GM04504 (cell line): ENCODE data around the gene DRAXIN.

Source experiments
- DNase-seq: peaks from one replicate; pipeline ENCODE4 v3.0.0-alpha.2; 2012; ENCODE audit warnings: low read depth

Gene DRAXIN

DNA sequence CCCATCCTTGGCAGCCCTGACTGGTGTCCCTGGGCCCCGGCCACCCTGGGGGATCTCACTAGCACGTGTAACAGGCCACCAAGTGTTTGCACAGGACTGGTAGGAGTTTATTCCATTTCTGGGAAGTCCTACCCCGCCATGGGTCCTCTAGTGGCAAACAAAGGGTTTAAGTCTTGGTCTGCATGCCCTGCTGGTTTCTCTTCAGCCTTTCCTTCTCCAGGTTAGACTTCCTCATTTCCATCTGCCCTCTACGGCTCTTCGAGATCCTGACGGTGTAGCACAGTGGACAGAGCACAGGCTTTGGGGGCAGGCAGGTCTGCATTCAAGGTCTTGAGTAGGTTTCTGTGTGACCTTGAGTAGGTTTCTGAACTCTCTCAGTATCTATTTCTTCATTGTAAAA lies 47.3 kb downstream of the DRAXIN start:
- DNase-seq: no peak

DNA sequence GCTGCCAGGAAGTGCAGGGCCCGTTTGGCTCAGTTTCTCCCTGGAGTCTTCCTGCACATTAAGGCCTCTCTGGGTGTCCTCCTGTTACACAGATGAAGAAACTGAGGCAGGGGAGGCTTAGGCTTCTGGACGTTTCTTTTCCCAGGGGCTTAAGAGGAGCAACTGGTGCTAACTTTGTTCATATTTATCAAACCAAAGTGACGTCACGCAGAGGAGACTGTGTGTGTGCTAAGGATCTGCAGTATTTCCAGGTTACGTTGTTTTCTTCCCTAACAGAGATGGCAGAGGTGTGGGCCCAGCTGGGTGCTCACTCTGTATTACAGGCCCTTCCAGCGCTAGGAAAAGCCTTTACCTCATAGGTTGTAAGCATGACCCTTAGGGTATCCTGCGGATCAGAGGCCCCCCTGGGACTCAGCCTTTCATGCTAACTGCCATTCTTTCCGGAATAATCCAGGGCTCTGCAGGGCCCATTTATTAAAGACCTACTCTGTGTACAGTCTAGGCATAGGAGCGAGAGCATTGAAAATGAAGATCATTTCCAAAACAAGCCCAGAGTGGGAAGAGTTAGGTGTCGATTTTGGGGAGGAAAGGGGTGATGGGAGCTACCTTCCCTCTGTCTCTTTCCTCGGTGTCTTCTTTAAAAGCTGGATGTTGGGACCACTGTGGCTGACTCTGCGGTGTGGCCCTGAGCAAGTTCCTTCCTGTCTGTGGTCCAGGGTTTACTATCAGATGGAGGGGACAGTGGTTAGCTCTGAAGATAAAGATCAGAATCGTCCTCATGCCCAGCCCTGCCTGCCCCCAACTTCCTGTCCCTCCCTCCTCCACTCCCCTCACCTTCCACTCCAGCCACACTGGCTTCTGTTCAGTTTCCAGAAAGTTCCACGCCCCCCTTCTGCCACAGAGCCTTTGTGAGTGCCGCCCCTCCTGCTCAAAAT lies 49.0 kb downstream of the DRAXIN start:
- no peak for DNase-seq

DNA sequence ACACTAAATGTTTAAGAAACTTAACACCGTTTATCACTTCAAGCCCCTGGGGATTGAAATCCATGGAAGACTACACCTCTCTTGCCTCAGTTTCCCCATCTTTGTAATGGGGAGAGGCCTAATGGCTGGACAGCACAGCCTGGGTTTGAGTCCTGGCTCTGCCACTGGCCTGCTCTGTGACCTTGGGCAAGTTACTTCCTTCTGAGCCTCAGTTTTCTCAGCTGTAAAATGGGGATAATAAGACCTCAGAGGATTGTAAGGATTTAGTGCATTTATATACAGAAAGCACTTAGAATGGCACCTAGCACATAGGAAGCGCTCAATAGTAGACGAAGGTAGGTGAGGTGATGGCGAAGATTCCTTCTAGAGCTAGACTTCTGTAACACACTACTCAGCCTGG lies 50.0 kb downstream of the DRAXIN start:
- DNase-seq: no peak

DNA sequence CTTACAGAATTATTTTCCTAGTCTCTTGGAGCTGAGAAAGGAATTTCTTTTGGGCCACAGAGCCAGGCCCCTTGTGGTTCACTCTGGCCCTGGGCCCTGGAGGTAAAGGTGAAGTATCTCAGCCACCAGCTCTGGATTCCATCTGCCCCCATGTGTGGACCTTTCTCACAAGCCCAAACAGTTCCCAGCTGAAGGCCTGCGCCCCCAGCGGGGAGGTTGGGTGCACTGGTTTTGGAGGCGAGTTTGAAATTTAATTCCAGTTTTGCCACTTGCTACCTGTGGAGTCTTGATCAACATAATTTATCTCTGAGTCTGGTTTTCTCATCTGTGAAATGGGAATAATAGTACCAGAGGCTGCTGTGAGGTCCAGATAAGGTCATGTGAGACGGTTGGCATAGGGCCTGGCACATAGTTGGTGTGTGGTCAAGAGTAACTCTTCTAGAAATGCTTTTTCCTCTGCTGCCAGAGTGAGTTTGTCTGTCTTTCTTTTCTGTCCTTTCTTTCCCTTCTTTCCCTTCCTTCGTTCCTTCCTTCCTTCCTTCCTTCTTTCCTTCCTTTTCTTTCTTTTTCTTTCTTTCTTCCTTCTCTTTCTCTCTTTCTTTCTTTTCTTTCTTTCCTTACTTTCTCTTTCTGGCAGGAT lies 50.5 kb downstream of the DRAXIN start:
- no peak for DNase-seq

DNA sequence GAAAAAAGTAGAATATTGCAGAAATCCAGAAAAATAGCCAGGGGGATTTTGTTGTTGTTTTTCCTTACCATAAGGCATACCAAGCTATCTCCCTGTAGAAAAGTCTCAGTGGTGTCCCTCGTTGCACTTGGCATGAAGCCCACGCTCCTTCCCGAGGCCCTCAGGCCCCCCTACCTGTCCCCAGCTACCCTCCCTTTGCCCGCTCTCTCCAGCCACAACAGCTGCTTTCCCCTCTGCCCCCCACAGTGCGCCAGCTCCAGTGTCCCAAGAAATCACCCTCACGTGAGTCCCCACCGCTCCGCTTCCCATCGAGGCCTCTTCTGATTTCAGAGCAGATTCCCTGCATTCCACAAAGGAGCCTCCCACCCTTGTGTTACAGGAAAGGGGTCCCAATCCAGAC lies 52.8 kb downstream of the DRAXIN start:
- DNase-seq: no peak

DNA sequence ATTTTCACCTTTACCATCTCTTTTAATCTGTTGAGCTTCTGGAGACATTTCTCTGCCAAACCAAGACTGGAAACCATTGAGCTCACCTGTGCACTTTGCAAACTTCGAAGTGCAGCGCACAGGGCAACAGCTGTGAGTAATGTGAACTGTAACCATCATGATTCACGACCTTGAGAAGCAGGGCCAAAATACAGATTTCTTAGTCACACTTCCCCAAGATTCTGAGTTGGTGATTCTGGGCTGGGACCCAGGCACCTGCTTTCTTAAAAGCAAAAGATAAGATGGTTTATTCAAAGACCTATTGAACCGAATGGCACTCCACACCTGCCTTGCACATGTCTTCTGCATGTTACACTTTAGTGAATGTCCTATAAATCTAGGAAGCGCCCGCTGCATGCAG lies 54.6 kb downstream of the DRAXIN start:
- no peak for DNase-seq

DNA sequence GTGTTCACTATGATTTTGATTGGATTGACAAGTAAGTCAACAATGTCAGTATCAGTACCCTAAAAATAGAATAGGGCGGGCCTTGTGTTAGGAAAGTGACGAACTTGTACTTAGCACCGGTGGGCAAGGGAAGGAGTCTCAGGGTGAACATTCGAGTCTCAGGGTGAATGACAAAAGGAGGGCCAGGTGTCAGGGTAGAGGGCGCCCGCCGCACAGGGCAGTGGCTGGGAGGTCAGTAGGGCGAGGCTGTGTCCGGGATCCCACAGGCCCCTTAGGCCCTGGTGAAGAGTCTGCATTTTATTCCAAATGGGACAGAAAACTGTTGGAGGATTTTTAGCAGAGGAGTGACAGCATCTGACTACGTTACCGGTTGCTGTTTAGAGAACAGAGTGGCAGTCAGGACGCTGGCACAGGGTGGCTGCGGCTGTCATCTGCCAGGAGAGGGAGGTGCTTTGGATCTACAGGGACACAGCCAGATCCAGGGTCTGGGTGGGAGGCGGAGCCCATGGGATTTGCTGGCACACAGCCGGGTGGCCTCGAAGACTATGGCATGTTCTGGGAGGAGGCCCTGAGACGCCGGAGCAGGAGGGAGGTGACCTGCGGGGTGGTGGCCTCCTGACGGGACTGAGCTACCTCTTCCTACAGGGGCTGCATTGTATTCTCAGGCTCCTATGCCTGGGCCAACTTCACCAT lies 55.4 kb downstream of the DRAXIN start:
- DNase-seq: no peak

DNA sequence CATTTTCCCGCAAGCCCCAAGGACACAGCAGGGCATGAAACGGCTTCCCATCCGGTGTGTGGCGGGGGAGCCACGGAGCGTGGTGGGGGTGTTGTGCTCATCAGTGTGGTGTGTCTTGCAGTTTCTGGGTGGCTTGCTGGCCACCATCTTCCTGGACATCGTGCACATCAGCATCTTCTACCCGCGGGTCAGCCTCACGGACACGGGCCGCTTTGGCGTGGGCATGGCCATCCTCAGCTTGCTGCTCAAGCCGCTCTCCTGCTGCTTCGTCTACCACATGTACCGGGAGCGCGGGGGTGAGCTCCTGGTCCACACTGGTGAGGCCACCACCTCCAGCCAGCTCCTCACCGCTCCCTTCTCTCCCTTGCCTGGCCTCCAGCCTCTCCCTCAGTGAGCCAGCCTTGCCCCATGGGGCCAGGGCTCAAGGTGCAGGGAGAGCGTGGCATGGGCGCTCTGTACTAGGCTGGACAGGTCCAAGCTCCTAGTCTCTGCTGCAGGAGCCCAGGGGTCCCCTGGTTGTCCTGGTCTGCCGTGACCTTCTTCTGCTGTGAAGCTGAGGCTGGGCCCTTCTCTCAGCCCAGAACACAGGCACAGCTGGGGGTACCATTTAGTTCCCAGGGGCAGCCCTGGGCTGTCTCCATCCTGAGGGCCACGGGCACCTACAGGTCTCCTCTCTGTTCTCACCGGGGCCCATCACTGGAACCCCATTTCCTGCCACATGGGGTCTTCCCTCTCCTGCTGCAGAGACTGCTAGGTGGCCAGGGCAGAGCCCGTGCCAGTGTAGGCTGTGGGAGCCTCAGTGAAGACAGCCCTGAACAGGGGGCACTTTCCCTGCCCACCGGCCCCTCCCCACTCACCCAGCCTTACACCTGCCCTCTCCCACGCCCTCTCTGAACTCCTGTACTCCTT lies 57.0 kb downstream of the DRAXIN start:
- no peak for DNase-seq

DNA sequence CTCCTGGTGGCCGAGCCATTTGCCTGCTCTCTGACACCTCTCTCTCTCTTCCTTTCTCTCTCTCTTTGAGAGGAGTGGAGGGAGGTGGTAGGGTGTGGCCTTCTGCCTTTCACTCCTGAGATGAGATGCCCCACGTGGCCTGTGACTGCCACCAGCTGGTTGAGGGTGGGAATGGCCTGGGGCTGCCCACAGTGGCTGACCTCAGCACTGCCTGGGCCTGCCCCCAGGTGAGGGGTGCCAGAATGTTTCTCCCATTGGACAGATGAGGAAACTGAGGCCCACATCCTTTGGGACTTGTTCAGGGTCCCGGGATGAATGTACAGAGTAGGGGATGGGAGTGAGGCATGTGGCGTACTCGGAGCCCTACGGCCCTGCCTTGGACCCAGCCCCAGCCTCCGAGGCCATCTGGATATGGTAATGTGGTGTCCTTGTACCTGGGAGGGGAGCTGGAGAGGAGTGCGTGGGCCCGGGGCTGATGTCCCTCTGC lies 57.7 kb downstream of the DRAXIN start:
- DNase-seq: no peak

DNA sequence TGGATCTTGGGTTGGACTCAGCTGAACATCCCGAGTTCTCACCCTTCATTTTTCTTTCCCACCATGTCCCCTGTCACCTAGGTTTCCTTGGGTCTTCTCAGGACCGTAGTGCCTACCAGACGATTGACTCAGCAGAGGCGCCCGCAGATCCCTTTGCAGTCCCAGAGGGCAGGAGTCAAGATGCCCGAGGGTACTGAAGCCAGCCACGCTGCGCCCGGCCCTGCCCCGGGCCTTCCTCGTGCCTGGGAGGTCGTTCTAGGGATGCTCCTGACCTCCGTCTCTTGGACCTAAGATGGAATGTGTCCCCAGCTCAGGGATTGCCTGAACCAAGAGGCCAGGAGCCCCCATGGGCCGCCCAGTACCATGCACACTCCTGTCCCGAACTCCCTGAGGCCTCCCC lies 58.5 kb downstream of the DRAXIN start:
- DNase-seq: no peak

DNA sequence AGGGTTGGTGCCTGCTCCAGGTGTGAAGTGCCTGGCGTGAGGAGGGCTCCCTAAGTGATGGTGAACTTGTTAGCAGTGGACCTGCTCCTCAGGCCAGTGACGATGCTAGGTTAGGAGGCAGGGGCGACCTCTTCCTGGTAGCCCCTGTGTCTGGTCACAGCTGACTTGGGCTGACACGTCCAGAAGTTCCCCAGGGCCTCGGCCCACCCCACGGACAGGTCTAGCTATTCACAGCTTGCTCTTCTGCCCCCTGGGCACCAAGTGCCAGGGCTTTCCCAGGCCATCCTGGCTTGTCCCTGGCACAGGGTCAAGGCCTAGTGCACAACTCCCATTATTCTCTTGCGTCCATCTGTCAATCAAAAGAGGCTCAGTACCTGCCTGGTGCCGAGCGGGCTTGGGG lies 59.6 kb downstream of the DRAXIN start:
- no peak for DNase-seq

DNA sequence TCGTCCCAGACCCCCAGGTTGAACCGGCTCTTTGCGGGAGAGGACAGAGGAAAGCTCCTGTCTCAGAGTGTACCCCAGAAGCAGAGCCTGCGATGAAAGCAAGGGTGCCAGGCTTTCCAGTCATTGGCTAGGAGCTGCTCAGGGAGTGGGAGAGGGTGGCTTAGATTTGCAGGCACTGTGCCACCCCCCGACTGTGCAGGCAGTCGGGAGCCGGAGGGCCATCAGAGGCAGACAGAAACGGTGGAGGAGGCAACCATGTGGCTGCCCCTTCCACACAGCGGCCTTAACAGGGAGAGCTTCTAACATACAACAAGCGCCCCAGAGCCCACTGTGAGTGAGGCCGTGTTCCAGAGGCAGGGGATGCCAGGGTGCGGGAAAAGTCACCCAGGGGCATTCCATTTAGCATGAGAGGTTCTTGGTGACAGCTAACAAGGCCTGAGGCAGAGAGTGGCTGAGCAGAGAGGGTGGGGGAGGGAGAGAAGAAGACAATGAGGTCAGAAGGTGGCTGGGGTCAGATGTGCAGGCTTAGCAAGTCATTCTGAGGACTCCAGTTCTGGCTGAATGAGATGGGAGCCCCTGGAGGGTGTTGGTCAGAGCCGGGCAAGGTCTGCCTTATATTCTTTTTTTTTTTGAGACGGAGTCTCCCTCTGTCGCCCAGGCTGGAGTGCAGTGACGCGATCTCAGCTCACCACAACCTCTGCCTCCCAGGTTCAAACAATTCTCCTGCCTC lies 61.0 kb downstream of the DRAXIN start:
- no peak for DNase-seq

DNA sequence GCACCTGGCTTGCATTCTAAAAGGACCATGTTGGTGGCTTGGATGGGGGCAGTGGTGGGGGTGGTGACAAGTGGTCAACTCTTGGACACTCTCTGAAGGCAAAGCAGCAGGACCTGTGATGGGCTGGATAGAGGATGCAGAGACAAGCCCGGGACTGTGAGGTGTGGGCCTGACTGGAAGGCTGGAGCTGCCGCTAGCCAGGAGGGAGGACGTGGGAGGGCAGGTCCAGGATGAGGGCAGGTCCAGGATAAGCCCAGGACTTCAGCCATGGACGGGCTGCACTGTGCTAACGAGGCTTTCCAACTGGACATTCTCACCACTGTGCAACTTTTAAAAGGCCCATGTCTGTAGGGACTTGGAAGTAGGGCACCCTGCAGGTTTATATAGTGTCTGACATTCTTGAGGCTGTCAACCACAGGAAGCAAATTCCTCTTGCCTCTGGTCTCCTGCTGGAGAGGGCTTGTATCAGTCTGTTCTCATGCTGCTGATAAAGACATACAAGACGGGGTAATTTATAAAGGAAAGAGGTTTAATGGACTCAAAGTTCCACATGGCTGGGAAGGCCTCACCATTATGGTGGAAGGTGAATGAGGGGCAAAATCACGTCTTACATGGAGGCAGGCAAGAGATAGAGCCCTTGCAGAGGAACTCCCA lies 62.2 kb downstream of the DRAXIN start:
- DNase-seq: no peak

DNA sequence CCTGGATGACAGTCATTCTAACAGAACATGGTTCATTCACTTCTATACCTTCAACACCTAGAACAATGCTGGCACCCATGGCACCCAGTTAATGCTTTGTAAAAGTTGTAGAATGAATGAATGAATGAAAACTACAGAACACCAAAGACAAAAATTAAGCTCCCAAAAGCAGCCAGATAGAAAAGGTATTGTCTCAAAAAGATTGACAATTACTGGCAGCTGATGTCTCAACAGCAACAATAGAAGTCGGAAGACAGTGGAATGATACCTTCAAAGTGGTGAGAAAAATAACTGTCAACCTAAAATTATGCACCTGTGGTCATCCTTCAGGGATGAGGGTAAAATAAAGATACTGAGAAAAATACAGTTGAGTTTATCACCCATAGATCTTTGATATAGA lies 65.5 kb downstream of the DRAXIN start:
- DNase-seq: no peak

DNA sequence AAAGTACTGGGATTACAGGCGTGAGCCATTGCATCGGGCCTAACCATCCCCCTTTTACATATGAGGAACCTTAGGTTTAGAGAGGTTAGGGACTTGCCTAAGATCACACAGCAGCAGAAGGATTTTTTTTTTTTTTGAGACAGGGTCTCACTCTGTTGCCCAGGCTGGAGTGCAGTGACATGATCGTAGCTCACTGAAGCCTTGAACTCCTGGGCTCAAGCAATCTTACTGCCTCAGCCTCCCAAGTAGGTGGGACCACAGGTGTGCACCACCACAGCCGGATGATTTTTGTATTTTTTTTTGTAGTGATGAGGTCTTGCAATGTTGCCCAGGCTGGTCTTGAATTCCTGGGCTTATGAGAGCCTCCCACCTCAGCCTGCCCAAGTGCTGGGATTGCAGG lies 68.3 kb downstream of the DRAXIN start:
- DNase-seq: no peak

DNA sequence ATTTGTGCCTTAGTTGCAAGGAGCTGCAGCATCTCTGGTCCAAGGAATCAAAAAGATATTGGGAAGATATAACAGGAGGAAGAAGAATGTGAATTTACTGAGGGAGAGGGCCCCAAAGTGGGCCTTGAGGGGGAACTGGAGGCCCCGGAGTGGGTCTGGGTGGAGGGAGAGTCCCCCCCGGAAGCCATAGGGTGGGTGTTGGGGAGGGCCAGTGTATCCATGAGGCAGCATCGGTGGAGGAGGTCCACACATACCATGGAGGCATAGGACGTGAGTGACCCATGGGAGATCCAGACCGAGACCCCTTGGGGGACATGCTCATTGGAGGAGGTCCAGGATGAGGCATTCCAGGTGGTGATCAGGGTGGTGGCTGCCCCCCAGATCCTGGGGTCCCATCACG lies 69.8 kb downstream of the DRAXIN start:
- DNase-seq: no peak

DNA sequence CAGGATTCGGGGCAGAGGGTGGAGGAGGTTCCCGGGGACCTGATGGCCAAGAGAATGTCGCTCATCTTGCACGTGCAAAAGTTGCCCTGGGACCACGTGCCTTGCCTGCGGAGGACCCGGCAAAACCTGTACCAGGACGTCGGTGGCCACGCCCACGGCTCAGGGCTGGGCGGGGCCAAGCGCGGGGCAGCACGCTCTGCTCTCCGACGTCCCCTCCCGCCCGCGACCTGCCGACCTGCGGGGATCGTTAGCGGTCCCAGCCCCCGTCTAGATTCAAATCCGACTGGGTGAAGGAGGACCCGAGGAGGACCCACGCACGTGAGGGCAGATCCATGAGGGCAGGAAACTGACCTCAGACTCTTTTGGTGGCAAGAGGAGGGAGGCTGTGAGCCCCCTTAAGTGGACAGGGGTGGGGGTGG lies 70.5 kb downstream of the DRAXIN start, which contains the start of gene C1orf167:
TSS of gene C1orf167 (plus strand) at position 206 of the 419 bp plus-strand sequence. CDS start 2,208 bp downstream, outside the sequence.
- DNase-seq: no peak

DNA sequence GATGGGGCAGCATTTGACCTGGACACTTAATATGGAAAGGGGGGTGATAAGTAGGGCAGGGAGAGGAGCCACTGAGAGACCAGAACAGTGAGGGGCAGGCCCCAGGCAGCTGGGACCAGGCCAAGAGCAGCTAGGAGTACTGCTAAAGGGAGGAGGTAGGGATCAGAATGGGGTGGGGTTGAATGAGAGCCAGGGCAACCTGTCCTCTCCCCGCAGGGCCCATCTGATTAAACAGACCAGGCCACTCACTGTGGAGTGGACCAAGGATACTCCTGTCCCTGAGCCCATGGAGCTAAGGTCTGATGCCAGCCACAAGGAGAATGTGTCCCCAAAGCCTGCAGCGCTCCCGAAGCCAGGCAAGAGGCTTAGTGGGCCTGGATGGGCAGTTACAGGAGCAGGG lies 72.6 kb downstream of the DRAXIN start:
- no peak for DNase-seq

DNA sequence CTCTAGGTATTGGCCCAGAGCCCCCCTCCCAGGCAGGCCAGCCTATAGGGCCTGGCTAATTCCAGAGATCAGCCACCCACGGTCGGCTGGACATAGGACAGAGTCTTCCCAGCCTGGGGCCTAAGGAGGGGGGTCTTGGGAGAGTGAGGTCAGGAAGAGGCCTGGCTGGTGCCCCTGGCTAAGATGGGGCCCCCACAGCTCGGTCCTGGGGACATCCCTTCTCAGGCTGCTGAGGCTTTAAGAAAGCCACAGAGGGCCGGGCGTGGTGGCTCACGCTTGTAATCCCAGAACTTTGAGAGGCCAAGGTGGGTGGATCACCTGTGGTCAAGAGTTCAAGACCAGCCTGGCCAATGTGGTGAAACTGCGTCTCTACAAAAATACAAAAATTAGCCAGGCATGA lies 73.0 kb downstream of the DRAXIN start:
- no peak for DNase-seq

DNA sequence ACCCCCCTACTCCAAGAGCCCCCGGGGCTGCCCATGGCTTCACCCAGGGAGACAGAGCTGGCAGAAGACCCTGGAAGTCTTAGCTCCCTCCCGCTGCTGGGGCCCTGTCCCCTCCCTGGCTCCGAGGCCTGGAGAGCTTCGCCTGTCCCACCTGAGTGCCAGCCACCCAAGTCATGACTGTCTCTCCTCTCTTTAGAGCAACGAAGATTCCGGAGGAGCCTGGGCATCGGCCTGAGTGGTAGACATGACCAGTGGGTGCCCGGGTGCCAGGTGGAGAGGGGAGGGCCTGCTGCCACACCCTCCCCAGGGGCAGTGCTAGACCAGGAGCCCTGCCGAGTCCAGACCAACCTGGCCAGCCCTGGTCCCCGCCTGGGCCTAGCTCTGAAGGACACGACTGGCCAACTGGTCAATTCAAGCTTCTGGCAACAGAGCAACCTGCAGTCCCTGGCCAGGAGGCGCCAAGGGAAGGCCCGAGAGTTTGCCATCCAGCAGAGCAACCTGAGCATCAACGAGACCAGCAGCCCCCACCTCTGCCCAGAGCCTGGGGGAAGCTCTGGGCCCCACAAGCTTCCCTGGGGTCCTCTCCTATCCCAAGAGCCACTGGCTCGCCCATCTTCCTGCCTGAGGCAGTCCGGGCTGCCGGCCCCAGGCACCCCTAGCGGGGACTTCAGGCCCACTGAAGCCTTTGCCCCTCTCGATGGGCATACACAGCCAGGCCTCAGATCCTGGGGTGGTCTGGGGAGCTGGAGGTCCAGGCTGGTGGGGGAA lies 74.3 kb downstream of the DRAXIN start:
- no peak for DNase-seq
